ENCODE data around the gene HERC3.

HERC3 gene

GRCh38 chr4:88591787-88592599 lies at the start of gene HERC3:
HERC3 (plus strand) TSS chr4:88592480; CDS start chr4:88605824, 13,344 bp downstream.
- TF ChIP-seq POLR2AphosphoS5 (IDR thresholded peaks at IDR 0.05; ENCODE audit: borderline replicate concordance, low read depth, low read length): no peak; the same call in 1 of the 2 replicates
- TF ChIP-seq EZH2 (IDR thresholded peaks at IDR 0.05): no peak
- TF ChIP-seq FOXP2 (optimal IDR thresholded peaks at IDR 0.05; ENCODE audit: control extremely low read depth, extremely low read length, insufficient read depth): no peak
- H3K9ac ChIP-seq (ENCODE audit: insufficient read length): peak within 1 kb of the TSS; percentile 70
- H3K9me3 ChIP-seq (ENCODE audit: low read depth, low read length): no peaks in the 10 kb centered on the region
- no peak within 1 kb of the TSS for H3K27ac ChIP-seq
- no peak for DNase-seq (ENCODE audit: low read depth, low spot score)
- no peaks in the 10 kb centered on the region for H3K36me3 ChIP-seq (ENCODE audit: insufficient read depth, low read length)
- H3K4me3 ChIP-seq: peak within 1 kb of the TSS; percentile 97

GRCh38 chr4:88549815-88550214 lies 42.5 kb upstream of the HERC3 start:
- H3K4me3 ChIP-seq: no peak overlapping the region
- no peak overlapping the region for H3K27ac ChIP-seq
- no peaks in the 10 kb centered on the region for H3K36me3 ChIP-seq (ENCODE audit: insufficient read depth, low read length)
- no peak overlapping the region for H3K9ac ChIP-seq (ENCODE audit: insufficient read length)
- H3K9me3 ChIP-seq (ENCODE audit: low read depth, low read length): no peaks in the 10 kb centered on the region
- TF ChIP-seq FOXP2 (optimal IDR thresholded peaks at IDR 0.05; ENCODE audit: control extremely low read depth, extremely low read length, insufficient read depth): no peak
- no peak for TF ChIP-seq EZH2 (IDR thresholded peaks at IDR 0.05)
- no peak for TF ChIP-seq POLR2AphosphoS5 (IDR thresholded peaks at IDR 0.05; ENCODE audit: borderline replicate concordance, low read depth, low read length)
- DNase-seq (ENCODE audit: low read depth, low spot score): no peak

- TF ChIP-seq EZH2 (IDR thresholded peaks at IDR 0.05) (no peak), POLR2AphosphoS5 (IDR thresholded peaks at IDR 0.05; ENCODE audit: borderline replicate concordance, low read depth, low read length) (no peak), FOXP2 (optimal IDR thresholded peaks at IDR 0.05; ENCODE audit: control extremely low read depth, extremely low read length, insufficient read depth) (no peak)
- DNase-seq (ENCODE audit: low read depth, low spot score): no peak
- Histone ChIP-seq H3K9ac (ENCODE audit: insufficient read length) (no peak overlapping the region), H3K9me3 (ENCODE audit: low read depth, low read length) (no peaks in the 10 kb centered on the region), H3K4me3 (no peak overlapping the region), H3K36me3 (ENCODE audit: insufficient read depth, low read length) (no peaks in the 10 kb centered on the region), H3K27ac (no peak overlapping the region)
Measured at GRCh38 chr4:88567591-88567990, 24.7 kb upstream of the HERC3 start.

- H3K4me3 ChIP-seq: no peak overlapping the region
- no peaks in the 10 kb centered on the region for H3K9me3 ChIP-seq (ENCODE audit: low read depth, low read length)
- no peak for TF ChIP-seq POLR2AphosphoS5 (IDR thresholded peaks at IDR 0.05; ENCODE audit: borderline replicate concordance, low read depth, low read length)
- no peak for TF ChIP-seq EZH2 (IDR thresholded peaks at IDR 0.05)
- TF ChIP-seq FOXP2 (optimal IDR thresholded peaks at IDR 0.05; ENCODE audit: control extremely low read depth, extremely low read length, insufficient read depth): no peak
- H3K9ac ChIP-seq (ENCODE audit: insufficient read length): no peak overlapping the region
- H3K27ac ChIP-seq: no peak overlapping the region
- no peaks in the 10 kb centered on the region for H3K36me3 ChIP-seq (ENCODE audit: insufficient read depth, low read length)
- no peak for DNase-seq (ENCODE audit: low read depth, low spot score)
Measured at GRCh38 chr4:88570001-88570400, 22.3 kb upstream of the HERC3 start.

GRCh38 chr4:88573276-88573980 lies 18.9 kb upstream of the HERC3 start:
- Histone ChIP-seq H3K4me3 (no peak overlapping the region), H3K9ac (ENCODE audit: insufficient read length) (no peak overlapping the region), H3K36me3 (ENCODE audit: insufficient read depth, low read length) (no peaks in the 10 kb centered on the region), H3K27ac (no peak overlapping the region), H3K9me3 (ENCODE audit: low read depth, low read length) (no peaks in the 10 kb centered on the region)
- TF ChIP-seq FOXP2 (optimal IDR thresholded peaks at IDR 0.05; ENCODE audit: control extremely low read depth, extremely low read length, insufficient read depth) (no peak), EZH2 (IDR thresholded peaks at IDR 0.05) (no peak), POLR2AphosphoS5 (IDR thresholded peaks at IDR 0.05; ENCODE audit: borderline replicate concordance, low read depth, low read length) (no peak)
- no peak for DNase-seq (ENCODE audit: low read depth, low spot score)

- TF ChIP-seq FOXP2 (optimal IDR thresholded peaks at IDR 0.05; ENCODE audit: control extremely low read depth, extremely low read length, insufficient read depth) (no peak), POLR2AphosphoS5 (IDR thresholded peaks at IDR 0.05; ENCODE audit: borderline replicate concordance, low read depth, low read length) (no peak), EZH2 (IDR thresholded peaks at IDR 0.05) (no peak)
- Histone ChIP-seq H3K4me3 (no peak overlapping the region), H3K36me3 (ENCODE audit: insufficient read depth, low read length) (no peaks in the 10 kb centered on the region), H3K9ac (ENCODE audit: insufficient read length) (no peak overlapping the region), H3K9me3 (ENCODE audit: low read depth, low read length) (no peaks in the 10 kb centered on the region), H3K27ac (no peak overlapping the region)
- DNase-seq (ENCODE audit: low read depth, low spot score): no peak
Measured at GRCh38 chr4:88573995-88574394, 18.3 kb upstream of the HERC3 start.

- Histone ChIP-seq H3K9me3 (ENCODE audit: low read depth, low read length) (no peaks in the 10 kb centered on the region), H3K4me3 (no peak overlapping the region), H3K9ac (ENCODE audit: insufficient read length) (no peak overlapping the region), H3K36me3 (ENCODE audit: insufficient read depth, low read length) (no peaks in the 10 kb centered on the region), H3K27ac (no peak overlapping the region)
- DNase-seq (ENCODE audit: low read depth, low spot score): no peak
- TF ChIP-seq FOXP2 (optimal IDR thresholded peaks at IDR 0.05; ENCODE audit: control extremely low read depth, extremely low read length, insufficient read depth): no peak
- TF ChIP-seq POLR2AphosphoS5 (IDR thresholded peaks at IDR 0.05; ENCODE audit: borderline replicate concordance, low read depth, low read length): no peak
- no peak for TF ChIP-seq EZH2 (IDR thresholded peaks at IDR 0.05)
Measured at GRCh38 chr4:88575186-88575585, 17.1 kb upstream of the HERC3 start.

GRCh38 chr4:88582493-88582892 lies 9.8 kb upstream of the HERC3 start:
- Histone ChIP-seq H3K36me3 (ENCODE audit: insufficient read depth, low read length) (no peaks in the 10 kb centered on the region), H3K4me3 (no peak overlapping the region), H3K27ac (no peak overlapping the region), H3K9me3 (ENCODE audit: low read depth, low read length) (no peaks in the 10 kb centered on the region), H3K9ac (ENCODE audit: insufficient read length) (no peak overlapping the region)
- no peak for DNase-seq (ENCODE audit: low read depth, low spot score)
- TF ChIP-seq FOXP2 (optimal IDR thresholded peaks at IDR 0.05; ENCODE audit: control extremely low read depth, extremely low read length, insufficient read depth) (no peak), EZH2 (IDR thresholded peaks at IDR 0.05) (no peak)

Measured in SK-N-MC (cell line).